Activated B cell treated with CpG ODN at 0.5 μM for 24 hours (primary cell): Measurements from ENCODE around the gene GBA2. TPM values are rescaled to one million over a fixed set of nuclear protein-coding genes. Genes with fewer than 3 reads are reported as not detected.

Source experiments
- ATAC-seq: fragments of 200-7000 bp; cut with Tn5 transposase; one replicate; pipeline ENCODE4 v1.10.0; 2021; ENCODE audit warnings: low read depth, mild to moderate bottlenecking, moderate library complexity
- CTCF ChIA-PET: fragments of 350-600 bp; sonication (Branson Sonifier 250); formaldehyde crosslinking; loops from one replicate; lab custom pipeline; 2021; ENCODE audit warnings: antibody characterized with exemption; lab: Charles Lee
- POLR2A ChIA-PET: fragments of 350-600 bp; sonication (Branson Sonifier 250); formaldehyde crosslinking; loops from one replicate; lab custom pipeline; 2021; ENCODE audit warnings: antibody characterized with exemption; lab: Charles Lee
- DNase-seq: peaks from one replicate; pipeline ENCODE4 v3.0.0; 2022
- H3K27ac Mint-ChIP-seq: one replicate; pipeline ENCODE4 v1.8.0; 2020; ENCODE audit warnings: mixed read lengths
- H3K27me3 Mint-ChIP-seq: one replicate; pipeline ENCODE4 v1.8.0; 2021; ENCODE audit warnings: mixed read lengths
- H3K36me3 Mint-ChIP-seq: one replicate; pipeline ENCODE4 v1.8.0; 2021; ENCODE audit warnings: low read depth, mixed read lengths
- H3K4me1 Mint-ChIP-seq: one replicate; pipeline ENCODE4 v1.8.0; 2021; ENCODE audit warnings: mixed read lengths
- H3K4me3 Mint-ChIP-seq: one replicate; pipeline ENCODE4 v1.8.0; 2020; ENCODE audit warnings: mild to moderate bottlenecking, mixed read lengths
- H3K9me3 Mint-ChIP-seq: one replicate; pipeline ENCODE4 v1.8.0; 2020; ENCODE audit warnings: mixed read lengths
- intact Hi-C: fragments of 100-400 bp; cut with micrococcal nuclease; formaldehyde crosslinking; loops from one replicate; pipeline ENCODE4 v1.15.1; 2024
- total RNA-seq: library from RNA; stranded (reverse); gene quantifications from 2 replicates; pipeline ENCODE4 v1.2.3, GENCODE V29; 2022
- TF ChIP-seq, protein P1 (sequence below): fragments of 200-600 bp; IDR thresholded peaks from one replicate; pipeline ENCODE4 v1.8.0; 2022; ENCODE audit warnings: antibody characterized with exemption, mild to moderate bottlenecking

GBA2 gene
- total RNA-seq, 1 donor from 2014 or later, result 104 TPM

GRCh38 chr9:35792826-35793225, 43.8 kb upstream of the GBA2 start:
- Mint-ChIP-seq H3K9me3 (no peaks in the 10 kb centered on the region), H3K4me1 (peaks cover 10% of the 10 kb centered on the region), H3K4me3 (no peak overlapping the region), H3K36me3 (peaks cover 9% of the 10 kb centered on the region), H3K27ac (no peak overlapping the region), H3K27me3 (peaks cover 5% of the 10 kb centered on the region)
- ATAC-seq (no peak), DNase-seq (no peak)
- TF ChIP-seq, protein P1, sequence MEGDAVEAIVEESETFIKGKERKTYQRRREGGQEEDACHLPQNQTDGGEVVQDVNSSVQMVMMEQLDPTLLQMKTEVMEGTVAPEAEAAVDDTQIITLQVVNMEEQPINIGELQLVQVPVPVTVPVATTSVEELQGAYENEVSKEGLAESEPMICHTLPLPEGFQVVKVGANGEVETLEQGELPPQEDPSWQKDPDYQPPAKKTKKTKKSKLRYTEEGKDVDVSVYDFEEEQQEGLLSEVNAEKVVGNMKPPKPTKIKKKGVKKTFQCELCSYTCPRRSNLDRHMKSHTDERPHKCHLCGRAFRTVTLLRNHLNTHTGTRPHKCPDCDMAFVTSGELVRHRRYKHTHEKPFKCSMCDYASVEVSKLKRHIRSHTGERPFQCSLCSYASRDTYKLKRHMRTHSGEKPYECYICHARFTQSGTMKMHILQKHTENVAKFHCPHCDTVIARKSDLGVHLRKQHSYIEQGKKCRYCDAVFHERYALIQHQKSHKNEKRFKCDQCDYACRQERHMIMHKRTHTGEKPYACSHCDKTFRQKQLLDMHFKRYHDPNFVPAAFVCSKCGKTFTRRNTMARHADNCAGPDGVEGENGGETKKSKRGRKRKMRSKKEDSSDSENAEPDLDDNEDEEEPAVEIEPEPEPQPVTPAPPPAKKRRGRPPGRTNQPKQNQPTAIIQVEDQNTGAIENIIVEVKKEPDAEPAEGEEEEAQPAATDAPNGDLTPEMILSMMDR, result no peak
- ChIA-PET POLR2A (interaction anchor here (0.7 kb wide), 1 partner anchor 36 kb away, joined by 3 read pairs; no protein-coding TSS in a partner anchor), CTCF (interaction anchor here (0.9 to 2.7 kb wide), 3 partner anchors 33 to 89 kb away, joined by 4 to 28 read pairs (median 5); no protein-coding TSS in a partner anchor)
- intact Hi-C loops, result no loop called here

DNA sequence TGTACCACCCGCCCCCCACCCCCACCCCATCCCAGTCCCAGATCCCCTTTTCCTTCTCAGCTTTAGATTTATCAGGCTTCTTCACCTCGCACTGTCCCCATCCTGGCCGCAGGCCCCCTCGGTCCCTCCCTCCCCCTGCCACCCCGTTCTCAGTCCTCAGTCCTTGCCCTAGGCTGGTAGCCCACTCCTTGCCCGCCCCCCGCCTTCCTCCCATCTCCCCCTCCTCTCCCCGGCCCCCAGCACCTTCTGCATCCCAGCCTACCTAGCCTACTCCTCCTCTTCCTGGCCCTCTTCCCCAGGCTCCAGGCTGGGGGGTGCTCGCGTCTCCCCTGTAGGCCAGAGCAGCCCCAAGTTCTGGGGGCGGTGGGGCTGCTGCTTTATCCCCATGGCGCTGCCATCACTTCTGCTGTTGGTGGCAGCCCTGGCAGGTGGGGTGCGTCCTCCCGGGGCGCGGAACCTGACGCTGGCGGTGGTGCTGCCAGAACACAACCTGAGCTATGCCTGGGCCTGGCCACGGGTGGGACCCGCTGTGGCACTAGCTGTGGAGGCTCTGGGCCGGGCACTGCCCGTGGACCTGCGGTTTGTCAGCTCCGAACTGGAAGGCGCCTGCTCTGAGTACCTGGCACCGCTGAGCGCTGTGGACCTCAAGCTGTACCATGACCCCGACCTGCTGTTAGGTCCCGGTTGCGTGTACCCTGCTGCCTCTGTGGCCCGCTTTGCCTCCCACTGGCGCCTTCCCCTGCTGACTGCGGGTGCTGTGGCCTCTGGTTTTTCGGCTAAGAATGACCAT, 43.2 kb upstream of the GBA2 start:
- no peaks in the 10 kb centered on the region for H3K9me3 Mint-ChIP-seq

DNA sequence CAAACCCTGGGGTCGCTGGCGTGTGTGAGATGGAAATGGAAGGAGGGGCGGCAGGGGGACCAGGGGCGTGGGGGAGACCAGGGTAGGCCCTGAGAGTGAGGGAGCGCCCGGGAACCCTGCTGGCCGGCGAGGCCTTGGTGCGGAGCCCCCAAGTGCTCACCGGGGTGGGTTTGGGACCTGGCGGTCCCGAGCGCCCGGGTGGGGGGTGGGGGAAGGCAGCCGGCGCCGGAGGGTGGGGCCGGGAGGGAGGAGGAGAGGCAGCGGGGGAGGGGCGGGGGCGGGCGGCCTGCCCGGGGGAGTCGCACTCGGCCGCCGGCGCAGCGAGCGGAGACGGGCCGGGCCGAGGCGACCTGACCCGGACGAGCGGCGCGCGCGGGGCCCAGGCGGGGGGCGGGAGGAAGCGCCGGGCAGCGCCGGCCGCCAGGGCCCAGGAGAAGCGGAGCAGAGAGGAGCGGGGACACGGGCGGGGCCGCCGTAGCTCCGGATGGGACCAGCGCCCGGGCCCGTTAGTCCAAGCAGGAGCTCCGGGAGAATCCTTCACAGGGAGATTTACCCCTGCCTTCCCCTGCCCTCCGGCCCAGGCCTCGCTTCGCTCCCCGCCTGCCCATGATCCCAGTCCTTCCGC, 42.4 kb upstream of the GBA2 start, which contains the start of gene NPR2:
Gene NPR2, plus strand, starts transcription at position 295 of the 625 bp plus-strand sequence. CDS start 818 bp downstream, outside the sequence.
- Mint-ChIP-seq H3K4me3 (peak within 1 kb of the TSS; percentile 58), H3K36me3 (peaks cover 20% of the 10 kb centered on the region), H3K9me3 (no peaks in the 10 kb centered on the region), H3K4me1 (peaks cover 10% of the 10 kb centered on the region), H3K27me3 (peaks cover 5% of the 10 kb centered on the region), H3K27ac (no peak within 1 kb of the TSS)
- no peak for ATAC-seq
- POLR2A ChIA-PET, result no interaction called here
- TF ChIP-seq, protein P1, result no peak
- CTCF ChIA-PET, result interaction anchor here (2.7 kb wide), 1 partner anchor 91 kb away, joined by 28 read pairs; no protein-coding TSS in a partner anchor
- intact Hi-C loops, result loop anchor here (2.0 kb wide), 1 partner anchor 55 kb away; no protein-coding TSS in a partner anchor
- no peak for DNase-seq

More for the DNA sequence above, 43.2 kb upstream of the GBA2 start:
- ChIA-PET POLR2A (no interaction called here), CTCF (interaction anchor here (0.9 to 2.7 kb wide), 3 partner anchors 34 to 90 kb away, joined by 4 to 28 read pairs (median 5); no protein-coding TSS in a partner anchor)
- H3K27me3 Mint-ChIP-seq, result peaks cover 5% of the 10 kb centered on the region
- H3K36me3 Mint-ChIP-seq, result peaks cover 16% of the 10 kb centered on the region
- H3K27ac Mint-ChIP-seq, result no peak overlapping the region
- ATAC-seq, result no peak
- TF ChIP-seq, protein P1, result no peak
- no peak overlapping the region for H3K4me3 Mint-ChIP-seq
- H3K4me1 Mint-ChIP-seq, result peaks cover 10% of the 10 kb centered on the region
- DNase-seq, result no peak
- intact Hi-C loops, result no loop called here

DNA sequence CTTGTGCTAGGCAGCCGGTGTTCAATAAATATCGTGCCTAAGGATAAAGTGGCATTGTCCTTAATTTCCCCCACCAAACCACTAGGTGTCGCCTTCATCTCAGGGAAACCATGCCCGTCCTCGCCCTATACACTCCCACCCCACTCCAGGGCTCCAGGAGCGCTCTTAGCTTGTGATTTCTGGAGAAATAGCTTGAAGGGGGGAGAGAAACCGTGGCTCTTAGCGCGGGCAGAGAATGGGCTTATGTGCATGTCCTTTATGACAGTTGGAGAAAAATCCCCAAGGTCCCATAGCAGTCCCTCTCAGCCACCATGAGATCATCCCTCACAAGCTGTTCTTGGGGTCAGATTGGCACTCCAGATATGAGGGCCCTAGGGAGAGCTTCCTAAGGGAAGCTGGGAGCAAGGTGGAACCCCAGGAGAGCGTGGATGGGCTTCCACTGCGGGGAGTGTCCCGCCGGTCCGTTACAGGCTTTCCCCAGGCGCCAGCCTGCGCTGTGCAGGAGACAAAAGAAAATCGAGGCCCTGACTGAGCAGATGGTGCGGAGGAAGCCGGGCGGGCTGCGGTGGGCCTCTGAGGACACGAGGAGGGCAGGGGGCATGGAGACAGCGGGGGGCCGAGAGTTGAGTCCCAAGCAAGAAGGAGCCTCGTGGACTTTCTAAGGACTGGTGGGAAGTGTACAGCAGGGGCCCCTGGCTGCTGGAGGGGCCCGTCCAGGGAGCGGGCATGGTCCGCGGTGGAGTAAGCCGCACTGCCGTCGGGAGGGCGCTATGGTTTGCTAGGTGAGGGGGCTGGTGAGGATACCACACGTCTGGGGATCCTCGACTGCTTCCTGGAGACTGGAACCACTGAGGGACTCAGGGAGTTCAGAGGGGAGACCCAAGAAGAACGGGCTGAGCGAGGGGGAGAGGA, 41.6 kb upstream of the GBA2 start:
- ChIA-PET POLR2A (interaction anchor here (0.6 to 1.3 kb wide), 5 partner anchors 25 to 140 kb away, joined by 3 to 6 read pairs (median 4); partner anchors contain the start of gene SIT1), CTCF (interaction anchor here (0.5 to 3.6 kb wide), 33 partner anchors 10 to 187 kb away, joined by 3 to 112 read pairs (median 4); partner anchors contain the start of genes FAM221B, GBA2, HINT2 and RGP1)
- Mint-ChIP-seq H3K27ac (no peak overlapping the region), H3K4me3 (peak overlapping the region; percentile 58), H3K36me3 (peaks cover 27% of the 10 kb centered on the region), H3K27me3 (peaks cover 5% of the 10 kb centered on the region), H3K4me1 (peaks cover 10% of the 10 kb centered on the region), H3K9me3 (no peaks in the 10 kb centered on the region)
- intact Hi-C loops, result loop anchor here (1.0 to 2.0 kb wide), 5 partner anchors 22 to 155 kb away; partner anchors contain the start of gene SPAG8
- peak; percentile 92 for ATAC-seq
- TF ChIP-seq, protein P1, result no peak
- no peak for DNase-seq
